Osteocyte (in vitro differentiated cells): ENCODE results near the gene ARHGDIA. TPM values are rescaled to one million over a fixed set of nuclear protein-coding genes. Genes with fewer than 3 reads are reported as not detected.
A peak's percentile ranks its signal among the peaks of the same experiment; 100 is the strongest.

Source experiments
- DNase-seq: peaks from one replicate; pipeline ENCODE4 v3.0.0; 2021; ENCODE audit warnings: mixed read lengths; ENCODE audit not compliant: unreplicated experiment; ENCODE audit errors: extremely low spot score
- H3K27ac Mint-ChIP-seq: one replicate; pipeline ENCODE4 v1.8.0; 2021; ENCODE audit warnings: mild to moderate bottlenecking, mixed read lengths; ENCODE audit not compliant: unreplicated experiment
- H3K27me3 Mint-ChIP-seq: one replicate; pipeline ENCODE4 v1.8.0; 2021; ENCODE audit warnings: mixed read lengths; ENCODE audit not compliant: unreplicated experiment
- H3K36me3 Mint-ChIP-seq: one replicate; pipeline ENCODE4 v1.8.0; 2021; ENCODE audit warnings: mixed read lengths; ENCODE audit not compliant: unreplicated experiment
- H3K4me1 Mint-ChIP-seq: one replicate; pipeline ENCODE4 v1.8.0; 2021; ENCODE audit warnings: mixed read lengths; ENCODE audit not compliant: unreplicated experiment
- H3K4me3 Mint-ChIP-seq: one replicate; pipeline ENCODE4 v1.8.0; 2021; ENCODE audit warnings: mild to moderate bottlenecking, moderate library complexity, mixed read lengths; ENCODE audit not compliant: unreplicated experiment
- H3K9me3 Mint-ChIP-seq: one replicate; pipeline ENCODE4 v1.8.0; 2021; ENCODE audit warnings: mixed read lengths; ENCODE audit not compliant: unreplicated experiment
- total RNA-seq: library from RNA; stranded (reverse); gene quantifications from 2 replicates; pipeline ENCODE4 v1.2.1, GENCODE V29; 2021
- TF ChIP-seq, protein P1 (sequence below): fragments of 200-600 bp; sonication (generic); IDR thresholded peaks from 2 replicates; pipeline ENCODE4 v1.5.0; 2021; ENCODE audit warnings: antibody characterized with exemption, mild to moderate bottlenecking, moderate library complexity

The ARHGDIA gene
- total RNA-seq, 1 donor from 2014 or later, result 433 TPM

DNA sequence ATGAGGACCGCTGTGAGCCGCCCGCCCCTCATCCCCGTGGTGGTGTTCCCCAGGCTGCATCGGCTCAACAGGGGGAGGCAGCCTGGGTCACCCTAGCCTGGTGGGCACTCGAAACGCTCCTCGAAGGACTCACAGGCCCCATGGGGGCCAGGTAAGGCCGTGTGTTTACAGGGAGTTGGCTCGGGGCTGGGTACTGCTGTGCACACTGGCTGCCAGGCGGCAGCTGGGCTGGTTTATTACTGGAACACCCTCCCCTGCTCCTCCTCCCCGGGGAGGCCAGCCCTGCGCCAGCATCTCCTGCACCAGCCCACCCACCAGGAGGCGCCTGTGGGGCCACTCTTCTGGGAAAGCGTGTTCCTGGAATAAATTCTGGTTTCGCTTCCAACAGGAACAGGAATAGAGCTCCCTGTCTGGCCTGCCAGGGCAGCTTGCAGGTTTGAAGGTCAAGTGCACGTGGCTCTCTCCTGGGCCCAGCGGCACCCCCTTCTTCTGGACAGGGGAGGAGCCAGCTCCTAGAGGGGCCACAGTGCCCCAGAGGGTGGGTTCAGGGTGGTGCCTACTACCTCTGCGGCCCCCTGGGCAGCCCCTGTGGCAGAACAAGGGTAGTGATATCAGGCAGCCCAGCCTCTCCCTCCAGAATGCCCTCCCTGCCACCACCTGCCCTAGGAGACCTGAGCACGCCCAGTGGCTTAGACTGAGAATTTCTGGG is 49.4 kb downstream of the ARHGDIA start:
- TF ChIP-seq, protein P1, sequence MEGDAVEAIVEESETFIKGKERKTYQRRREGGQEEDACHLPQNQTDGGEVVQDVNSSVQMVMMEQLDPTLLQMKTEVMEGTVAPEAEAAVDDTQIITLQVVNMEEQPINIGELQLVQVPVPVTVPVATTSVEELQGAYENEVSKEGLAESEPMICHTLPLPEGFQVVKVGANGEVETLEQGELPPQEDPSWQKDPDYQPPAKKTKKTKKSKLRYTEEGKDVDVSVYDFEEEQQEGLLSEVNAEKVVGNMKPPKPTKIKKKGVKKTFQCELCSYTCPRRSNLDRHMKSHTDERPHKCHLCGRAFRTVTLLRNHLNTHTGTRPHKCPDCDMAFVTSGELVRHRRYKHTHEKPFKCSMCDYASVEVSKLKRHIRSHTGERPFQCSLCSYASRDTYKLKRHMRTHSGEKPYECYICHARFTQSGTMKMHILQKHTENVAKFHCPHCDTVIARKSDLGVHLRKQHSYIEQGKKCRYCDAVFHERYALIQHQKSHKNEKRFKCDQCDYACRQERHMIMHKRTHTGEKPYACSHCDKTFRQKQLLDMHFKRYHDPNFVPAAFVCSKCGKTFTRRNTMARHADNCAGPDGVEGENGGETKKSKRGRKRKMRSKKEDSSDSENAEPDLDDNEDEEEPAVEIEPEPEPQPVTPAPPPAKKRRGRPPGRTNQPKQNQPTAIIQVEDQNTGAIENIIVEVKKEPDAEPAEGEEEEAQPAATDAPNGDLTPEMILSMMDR, result peak; percentile 27
- no peak for DNase-seq
- Mint-ChIP-seq H3K9me3 (no peaks in the 10 kb centered on the region), H3K4me3 (no peak overlapping the region), H3K4me1 (no peaks in the 10 kb centered on the region), H3K27ac (no peak overlapping the region), H3K27me3 (peaks cover 2% of the 10 kb centered on the region), H3K36me3 (peaks cover 7% of the 10 kb centered on the region)

DNA sequence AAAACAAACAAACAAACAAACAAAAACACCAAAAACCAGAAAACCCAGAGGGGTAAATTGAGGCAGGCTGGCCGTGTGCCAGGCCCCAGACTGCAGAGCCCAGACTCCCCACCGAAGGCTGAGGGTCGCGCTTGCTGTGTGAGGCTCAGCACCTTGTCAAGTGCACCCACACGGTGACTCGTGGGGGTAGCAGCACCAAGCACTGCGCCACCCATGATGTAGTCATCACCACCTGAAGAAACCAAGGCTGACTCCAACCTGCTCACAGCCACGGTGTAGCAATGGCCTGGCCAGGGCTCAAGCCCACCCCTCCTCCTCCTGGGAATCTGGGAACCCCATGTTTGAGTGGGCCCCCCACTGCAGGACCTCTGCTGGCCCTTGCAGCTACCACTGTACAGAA is 50.0 kb downstream of the ARHGDIA start:
- Mint-ChIP-seq H3K36me3 (peaks cover 7% of the 10 kb centered on the region), H3K27ac (no peak overlapping the region), H3K27me3 (peaks cover 2% of the 10 kb centered on the region), H3K4me1 (no peaks in the 10 kb centered on the region), H3K4me3 (no peak overlapping the region), H3K9me3 (no peaks in the 10 kb centered on the region)
- TF ChIP-seq, protein P1, result no peak
- no peak for DNase-seq

DNA sequence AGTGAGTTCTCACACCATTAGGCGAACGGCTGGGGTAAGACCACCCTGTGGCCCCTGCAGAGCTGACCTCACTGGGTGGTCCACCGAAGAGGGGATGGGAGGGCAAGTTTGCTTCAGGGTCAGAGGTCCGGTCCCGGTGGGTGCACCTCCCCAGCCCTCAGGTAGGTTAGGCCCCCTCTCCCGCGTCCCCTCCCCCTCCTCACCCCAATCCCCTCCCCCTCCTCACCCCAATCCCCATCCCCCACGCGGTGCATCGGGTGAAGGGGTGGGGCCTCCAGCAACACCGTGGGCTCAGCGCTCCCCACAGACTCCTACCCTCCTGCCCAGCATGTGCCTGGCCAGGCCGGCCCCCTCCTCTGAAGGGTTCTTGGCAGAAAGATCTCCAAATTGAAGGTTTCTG is 51.4 kb downstream of the ARHGDIA start:
- no peak for DNase-seq
- no peak overlapping the region for H3K27ac Mint-ChIP-seq
- TF ChIP-seq, protein P1, result no peak
- no peaks in the 10 kb centered on the region for H3K4me1 Mint-ChIP-seq
- H3K27me3 Mint-ChIP-seq, result peaks cover 2% of the 10 kb centered on the region
- H3K9me3 Mint-ChIP-seq, result no peaks in the 10 kb centered on the region
- H3K36me3 Mint-ChIP-seq, result peaks cover 7% of the 10 kb centered on the region
- H3K4me3 Mint-ChIP-seq, result no peak overlapping the region

DNA sequence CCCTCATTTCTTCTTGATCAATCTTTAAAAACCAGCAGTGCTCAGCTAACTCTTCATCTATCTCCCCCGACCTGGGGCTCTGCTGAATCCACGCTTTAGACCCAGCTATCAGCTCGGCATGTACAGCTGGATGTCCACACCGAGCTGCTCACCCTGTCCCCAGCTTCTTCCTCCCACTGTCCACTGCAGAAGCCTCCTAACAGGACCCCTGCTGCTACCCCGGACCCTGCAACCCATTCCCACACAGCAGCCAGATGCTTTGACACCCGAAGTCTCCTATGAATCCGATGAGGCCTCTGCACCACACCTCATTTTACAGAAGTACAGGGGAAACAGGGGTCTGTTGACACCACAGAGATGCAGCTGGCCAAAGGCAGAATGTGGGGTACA is 53.4 kb downstream of the ARHGDIA start:
- Mint-ChIP-seq H3K27me3 (peaks cover 2% of the 10 kb centered on the region), H3K4me3 (no peak overlapping the region), H3K9me3 (no peaks in the 10 kb centered on the region), H3K36me3 (peaks cover 3% of the 10 kb centered on the region), H3K27ac (no peak overlapping the region), H3K4me1 (no peaks in the 10 kb centered on the region)
- TF ChIP-seq, protein P1, result no peak
- no peak for DNase-seq

Other genes starting within 250 kb of the ARHGDIA start
- gene NPLOC4, start 234.2 kb downstream of the ARHGDIA start, total RNA-seq, result 99.7 and 112 TPM in 2 replicates
- gene TSPAN10, start 234.1 kb downstream of the ARHGDIA start, total RNA-seq, result 1.1 and 1.6 TPM in 2 replicates
- gene PDE6G, start 214.8 kb downstream of the ARHGDIA start, total RNA-seq, result 0.83 and 0.84 TPM in 2 replicates
- gene OXLD1, start 204.7 kb downstream of the ARHGDIA start, total RNA-seq, result 31.2 and 32.1 TPM in 2 replicates
- gene CCDC137, start 204.6 kb downstream of the ARHGDIA start, total RNA-seq, result 13.6 and 14.9 TPM in 2 replicates
- 41.7 and 46.3 TPM in 2 replicates for gene ARL16, start 187.5 kb downstream of the ARHGDIA start, total RNA-seq
- gene HGS, start 187.3 kb downstream of the ARHGDIA start, total RNA-seq, result 111 and 117 TPM in 2 replicates
- gene MRPL12, start 168.0 kb downstream of the ARHGDIA start, total RNA-seq, result 47.9 and 51.1 TPM in 2 replicates
- 8.0 and 9.5 TPM in 2 replicates for gene SLC25A10, start 159.1 kb downstream of the ARHGDIA start, total RNA-seq
- gene GCGR, start 67.2 kb downstream of the ARHGDIA start, total RNA-seq, result not detected in 2 replicates
- 169 and 176 TPM in 2 replicates for gene MCRIP1, start 38.0 kb downstream of the ARHGDIA start, total RNA-seq
- gene PPP1R27, start 36.3 kb downstream of the ARHGDIA start, total RNA-seq, result 0.62 TPM in 1 of 2 replicates, not detected in the other
- 792 and 837 TPM in 2 replicates for gene P4HB, start 10.8 kb downstream of the ARHGDIA start, total RNA-seq
- gene ALYREF, start 20.2 kb upstream of the ARHGDIA start, total RNA-seq, result 72.6 and 78.5 TPM in 2 replicates
- 119 and 138 TPM in 2 replicates for gene ANAPC11, start 20.4 kb upstream of the ARHGDIA start, total RNA-seq
- gene NPB, start 30.9 kb upstream of the ARHGDIA start, total RNA-seq, result 0.56 and 0.68 TPM in 2 replicates
- gene PCYT2, start 40.1 kb upstream of the ARHGDIA start, total RNA-seq, result 33.2 and 38.0 TPM in 2 replicates
- 18.8 and 20.9 TPM in 2 replicates for gene SIRT7, start 46.8 kb upstream of the ARHGDIA start, total RNA-seq
- gene MAFG, start 56.4 kb upstream of the ARHGDIA start, total RNA-seq, result 34.7 and 35.6 TPM in 2 replicates
- gene PYCR1, start 66.0 kb upstream of the ARHGDIA start, total RNA-seq, result 123 and 128 TPM in 2 replicates
- not detected in 2 replicates for gene MYADML2, start 75.9 kb upstream of the ARHGDIA start, total RNA-seq
- 0.30 TPM in 1 of 2 replicates, not detected in the other for gene NOTUM, start 89.8 kb upstream of the ARHGDIA start, total RNA-seq
- 45.9 and 47.1 TPM in 2 replicates for gene ASPSCR1, start 106.3 kb upstream of the ARHGDIA start, total RNA-seq
- 29.4 and 31.7 TPM in 2 replicates for gene CENPX, start 151.5 kb upstream of the ARHGDIA start, total RNA-seq
- gene LRRC45, start 152.0 kb upstream of the ARHGDIA start, total RNA-seq, result 9.4 and 9.8 TPM in 2 replicates
- gene RAC3, start 160.3 kb upstream of the ARHGDIA start, total RNA-seq, result 19.4 and 21.8 TPM in 2 replicates
- 69.0 and 71.0 TPM in 2 replicates for gene DCXR, start 166.4 kb upstream of the ARHGDIA start, total RNA-seq
- 37.3 and 41.0 TPM in 2 replicates for gene RFNG, start 180.5 kb upstream of the ARHGDIA start, total RNA-seq
- gene GPS1, start 180.6 kb upstream of the ARHGDIA start, total RNA-seq, result 100 and 108 TPM in 2 replicates
- gene DUS1L, start 194.5 kb upstream of the ARHGDIA start, total RNA-seq, result 69.3 and 73.3 TPM in 2 replicates
- 134 and 136 TPM in 2 replicates for gene FASN, start 226.9 kb upstream of the ARHGDIA start, total RNA-seq